NCI-H1417 treated with DMSO at 0.1 percent for 48 hours (cell line): Measurements from ENCODE around the gene FOXN1.
"Not testable (repeated sequence)": the region's sequence is repeated elsewhere in the genome, so short reads cannot be mapped to it uniquely, and the experiment has no call there.

Source experiments
- DNase-seq: peaks from one replicate; lab custom pipeline; 2025; lab: John Stamatoyannopoulos, UW

FOXN1 gene

DNA sequence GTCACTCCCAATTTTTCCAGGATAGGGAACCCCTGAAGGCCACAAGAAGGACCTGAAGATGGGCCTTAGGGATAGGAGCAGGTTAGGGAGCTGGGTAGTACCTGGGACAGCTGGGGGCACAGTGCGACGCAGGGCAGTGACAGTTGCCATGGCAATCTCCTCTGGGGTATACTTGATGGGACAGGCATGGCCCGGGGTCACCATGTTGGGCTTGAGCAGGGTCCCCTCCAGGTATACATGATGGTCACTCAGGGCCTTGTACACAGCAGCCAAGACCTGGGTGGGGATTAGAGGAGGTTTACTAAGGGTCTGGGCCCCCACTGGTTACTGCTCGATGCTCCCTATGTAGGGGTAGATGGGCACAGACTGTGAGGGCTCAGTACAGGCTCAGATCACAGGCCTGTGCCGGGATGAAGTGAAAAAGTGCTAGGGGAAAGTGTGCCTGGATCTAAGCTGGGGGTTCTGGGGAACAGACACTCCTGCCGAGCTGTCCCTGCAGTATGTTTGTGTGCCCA lies 67.9 kb downstream of the FOXN1 start:
- DNase-seq: no peak

DNA sequence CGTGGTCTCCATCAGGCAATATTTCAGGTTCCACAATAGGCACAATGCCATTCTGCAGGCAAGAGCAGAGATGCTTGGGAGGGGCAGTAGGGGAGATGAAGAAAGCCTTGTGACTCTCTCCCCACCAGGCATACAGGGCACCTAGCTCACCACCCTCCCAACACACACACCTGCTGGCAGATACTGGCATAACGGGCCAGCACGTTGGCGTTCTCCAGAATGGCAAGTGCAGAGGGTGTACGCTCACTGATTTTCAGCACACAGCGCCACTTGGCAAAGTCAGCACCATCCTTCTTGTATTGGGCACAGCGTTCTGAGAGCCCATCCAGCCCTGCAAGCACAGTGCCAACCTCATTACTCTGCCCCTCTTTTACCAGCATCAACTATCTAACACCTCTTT lies 68.4 kb downstream of the FOXN1 start:
- no peak for DNase-seq

DNA sequence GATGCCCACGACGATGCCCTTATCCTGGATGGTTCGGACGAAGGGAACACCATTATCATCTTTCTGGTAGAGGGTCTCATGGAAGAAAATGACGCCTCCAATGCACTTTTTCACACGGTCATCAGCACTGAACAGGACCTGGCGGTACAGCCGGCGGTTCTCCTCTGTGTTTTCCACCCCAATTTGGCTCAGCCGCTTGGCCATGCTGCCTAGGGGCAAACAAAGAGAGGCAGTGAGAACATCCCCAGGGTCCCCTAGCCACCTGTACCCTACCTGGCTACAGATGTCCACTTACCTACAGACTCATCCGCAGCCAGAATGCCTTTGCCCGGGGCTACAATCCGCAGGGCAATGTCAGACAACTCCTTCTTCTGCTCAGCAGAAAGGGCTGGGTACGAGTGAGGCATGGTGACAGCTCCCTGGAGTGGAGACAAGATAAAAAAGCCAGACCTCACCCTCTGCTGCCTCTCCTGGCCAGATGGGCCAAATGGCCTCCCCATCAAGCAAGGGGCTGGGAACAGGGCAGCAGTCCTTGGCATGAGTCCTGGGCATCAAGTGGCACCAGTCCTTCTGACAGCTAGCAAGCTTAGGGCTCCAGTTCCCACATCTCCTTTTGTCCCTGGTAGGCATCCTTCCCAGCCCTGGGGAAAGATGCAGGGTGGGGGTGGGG lies 69.1 kb downstream of the FOXN1 start:
- no peak for DNase-seq

DNA sequence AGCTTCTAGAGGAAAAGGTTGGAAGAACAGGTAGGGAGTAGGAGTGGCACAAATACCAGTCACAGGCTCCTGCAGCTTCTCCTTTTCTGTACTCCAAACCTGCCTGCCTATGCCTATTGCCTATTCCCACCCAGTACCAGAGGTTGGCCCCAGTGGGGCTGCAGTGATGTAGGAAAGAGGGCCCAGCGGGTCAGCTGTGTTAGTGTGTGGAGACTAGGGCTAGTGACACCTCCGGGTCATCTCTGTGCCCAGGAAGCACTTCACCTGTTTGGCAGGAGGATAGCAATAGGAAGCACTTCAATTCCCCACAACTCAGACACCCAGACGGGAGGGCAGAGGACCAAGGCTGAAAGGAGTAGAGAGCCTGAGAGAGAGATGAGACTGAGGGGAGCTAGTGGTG lies 69.9 kb downstream of the FOXN1 start:
- not testable (repeated sequence) for DNase-seq

DNA sequence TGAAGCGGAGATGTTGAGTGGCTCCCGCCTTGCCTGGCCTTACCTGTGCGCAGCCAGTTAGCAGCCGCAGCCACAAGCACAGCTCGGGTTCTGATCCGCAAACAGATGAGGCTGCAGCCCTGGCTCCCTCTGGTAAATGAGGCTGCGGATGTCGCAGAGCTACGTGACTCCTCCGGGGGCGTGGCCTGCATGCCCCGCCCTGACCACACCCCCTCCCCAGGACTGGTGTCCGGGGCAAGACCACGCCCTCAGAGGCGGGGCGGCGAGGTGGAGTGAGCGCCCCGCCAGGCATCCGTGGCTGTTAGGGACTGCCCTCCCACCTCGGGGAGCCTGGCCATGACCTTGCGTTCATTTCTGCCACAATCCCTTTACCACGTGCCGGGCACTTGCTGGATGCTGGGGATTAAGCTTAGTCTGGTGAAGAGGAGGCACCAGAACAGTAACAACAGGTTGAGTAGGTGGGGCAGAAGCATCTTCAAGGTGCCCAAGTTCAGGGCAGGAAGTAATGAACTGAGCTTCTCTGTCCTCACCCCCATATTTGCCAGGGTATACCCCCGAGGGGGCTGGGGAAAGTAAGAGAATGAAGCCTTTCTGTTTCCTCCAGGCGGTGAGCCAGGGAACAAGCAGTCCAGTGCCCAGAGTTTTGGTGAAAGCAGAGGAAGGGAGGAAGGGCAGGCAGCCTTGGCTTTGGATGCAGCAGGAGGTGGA lies 70.8 kb downstream of the FOXN1 start, which contains the start of gene ALDOC:
Gene ALDOC (minus strand): TSS at position 138 of the 708 bp plus-strand sequence. CDS start 1,363 bp downstream, outside the sequence.
- DNase-seq: no peak

DNA sequence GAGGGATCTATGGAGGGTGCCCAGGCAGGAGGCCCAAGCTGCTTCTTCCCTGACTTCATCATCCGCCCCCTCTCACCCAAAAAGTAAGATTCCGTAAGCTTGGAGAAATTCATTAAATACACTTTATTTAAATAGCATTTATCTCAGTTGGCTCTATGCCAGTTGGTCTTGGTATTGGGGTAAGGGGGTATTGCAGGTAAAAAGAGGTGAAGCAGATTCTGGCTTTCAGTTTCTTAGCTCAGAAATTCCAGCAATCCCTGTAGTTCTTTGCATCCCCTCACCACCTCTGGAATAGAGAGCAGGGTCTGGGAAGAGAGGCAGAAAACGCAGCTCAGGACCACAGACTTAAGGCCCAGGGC lies 71.3 kb downstream of the FOXN1 start:
- DNase-seq: no peak

DNA sequence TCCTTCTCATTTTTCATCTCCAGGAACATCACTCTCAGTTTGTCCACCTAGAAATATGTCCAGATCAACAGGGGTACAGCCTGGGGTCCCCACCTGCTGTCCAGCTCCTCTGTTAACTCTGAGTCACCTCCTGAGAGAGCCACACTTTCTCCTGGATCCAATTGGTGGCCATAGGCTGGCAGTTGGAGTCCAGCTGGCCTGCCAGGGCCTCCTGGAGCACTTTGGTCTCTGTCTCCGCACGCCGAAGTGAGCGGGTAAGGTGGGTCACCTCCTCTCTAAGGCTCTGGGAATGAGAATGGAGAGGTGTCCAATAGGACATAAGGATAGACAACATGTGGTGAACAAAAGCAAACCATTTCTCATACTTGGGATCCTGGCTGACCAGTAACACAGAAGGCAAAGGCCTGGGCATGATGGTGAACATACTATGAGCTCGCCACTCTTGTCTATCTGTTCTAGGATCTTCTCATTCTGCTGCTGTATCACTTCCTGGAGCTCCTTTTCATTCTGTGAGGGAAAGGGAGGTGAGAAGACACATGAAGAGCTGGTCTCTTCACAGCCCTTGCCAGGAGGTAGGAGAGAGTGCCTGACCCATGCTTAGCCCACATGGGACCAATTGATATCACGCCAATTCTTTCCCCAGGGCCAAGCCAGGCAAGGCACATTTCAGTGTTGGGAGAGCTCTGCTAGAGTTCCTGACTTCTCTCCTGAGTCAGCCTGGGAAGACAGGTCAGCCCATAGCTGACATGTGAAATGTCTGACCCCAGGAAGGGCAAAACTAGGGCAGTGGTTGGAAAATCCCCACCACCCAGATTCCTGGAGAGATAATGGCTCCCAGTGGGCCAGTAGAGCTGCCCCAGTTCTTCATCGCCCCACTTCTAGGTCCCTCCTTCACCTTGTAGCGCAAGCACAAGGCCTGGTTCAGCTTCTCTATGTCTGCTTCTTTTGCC lies 72.4 kb downstream of the FOXN1 start:
- DNase-seq: no peak

DNA sequence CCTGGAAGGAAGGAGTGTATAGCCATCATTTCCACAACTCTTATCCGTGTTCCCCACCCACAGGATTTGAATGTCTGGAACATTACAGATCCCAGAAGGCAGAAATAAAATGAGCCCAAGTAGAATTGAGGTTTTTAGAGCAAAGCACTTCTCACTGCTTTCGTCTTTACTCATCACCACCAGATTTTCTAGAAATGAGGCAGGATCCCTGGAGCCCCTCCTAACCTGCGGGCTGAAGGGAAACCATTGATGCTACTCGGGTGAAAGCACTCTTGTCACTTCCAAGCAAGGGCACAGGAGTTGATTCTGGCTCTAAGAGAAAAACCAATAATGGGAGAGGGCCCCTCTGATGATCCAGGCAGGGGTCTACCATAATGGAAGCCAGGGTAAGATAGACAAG lies 73.4 kb downstream of the FOXN1 start:
- no peak for DNase-seq

DNA sequence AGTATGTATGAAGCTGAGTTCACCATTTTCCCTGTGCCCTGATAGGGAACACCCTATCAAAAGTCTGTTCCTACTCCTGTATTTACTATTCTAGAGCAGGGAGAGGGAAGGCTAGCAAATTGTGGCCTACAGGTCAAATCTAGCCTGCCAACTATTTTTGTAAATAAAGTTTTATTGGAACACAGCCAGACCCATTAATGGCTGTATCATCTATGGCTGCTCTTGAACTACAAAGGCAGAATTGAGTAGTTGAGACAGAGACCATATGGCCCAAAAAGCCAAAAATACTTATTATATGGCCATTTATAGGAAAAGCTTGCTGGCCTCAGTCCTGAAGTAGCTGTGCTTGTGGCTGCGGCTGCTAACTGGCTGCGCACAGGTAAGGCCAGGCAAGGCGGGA lies 74.8 kb downstream of the FOXN1 start:
- DNase-seq: no peak

DNA sequence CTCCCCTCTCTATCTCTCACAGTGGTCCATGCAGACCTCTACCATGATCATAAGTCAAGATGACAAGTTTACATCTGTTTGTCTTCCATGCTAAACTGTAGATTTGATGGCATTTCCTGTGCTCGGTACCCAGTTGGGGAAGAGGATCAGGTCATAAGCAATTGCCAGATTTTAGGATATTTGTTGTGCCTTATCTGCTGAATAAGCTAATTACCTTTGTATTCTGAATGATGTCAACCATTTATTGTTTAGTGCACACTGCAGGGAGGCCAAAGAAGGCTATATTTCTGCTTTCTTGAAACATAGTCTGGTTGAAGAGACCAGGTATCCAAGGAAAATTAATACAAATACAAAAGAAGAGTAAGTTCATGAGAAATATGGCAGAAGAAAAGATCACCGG lies 76.4 kb downstream of the FOXN1 start:
- no peak for DNase-seq

DNA sequence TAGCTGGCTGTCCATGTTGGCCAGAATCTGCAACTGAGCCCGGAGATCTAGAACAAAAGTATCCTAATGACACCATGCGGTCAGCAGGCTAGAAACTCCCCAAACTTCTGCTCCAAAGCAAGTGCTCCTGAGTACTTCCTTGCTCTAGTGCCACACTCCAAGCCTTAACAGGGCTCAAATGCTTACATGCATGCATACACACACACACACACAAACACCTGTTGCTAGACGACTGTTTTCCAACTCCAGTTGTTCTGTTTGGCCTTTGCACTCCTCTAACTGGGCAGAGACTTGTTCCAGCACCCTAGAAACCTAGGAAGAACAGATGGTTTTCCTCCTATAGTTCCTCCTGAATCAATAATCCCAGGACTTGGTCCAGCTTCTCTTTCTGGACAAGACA lies 78.3 kb downstream of the FOXN1 start:
- no peak for DNase-seq

DNA sequence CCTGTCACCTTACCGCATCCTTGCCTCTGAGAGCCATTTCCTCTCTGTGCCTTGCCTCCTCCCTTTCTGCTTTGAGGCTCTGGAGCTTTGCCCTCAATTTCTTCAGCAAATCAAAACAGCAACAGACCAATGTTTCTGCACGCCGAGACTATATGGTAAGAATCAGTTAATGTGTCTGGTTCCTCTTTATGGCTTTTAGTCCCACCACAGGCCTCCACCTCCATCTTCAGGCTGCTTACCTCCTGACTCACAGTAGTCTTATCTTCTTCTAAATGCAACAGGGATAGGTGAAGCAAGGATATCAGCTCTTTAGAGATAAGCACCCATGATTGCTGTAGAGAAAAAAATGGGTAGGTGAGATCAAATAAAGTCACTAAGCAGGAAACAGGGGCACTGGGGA lies 79.7 kb downstream of the FOXN1 start:
- DNase-seq: no peak
